Spleen (tissue), 7 donors: ENCODE results near the gene TMEM114.

Experiments used
- POLR2AphosphoS5 ChIP-seq, 3 donors: sonication (generic); formaldehyde crosslinking; IDR thresholded peaks; one replicate each; pipeline ENCODE4 v1.5.1; 2017; ENCODE audit warnings: antibody characterized with exemption in 3 of 3
- TF ChIP-seq, protein P1 (sequence below), 11 experiments: fragments of 200-600 bp in 7 of 11; fragments of 450-650 bp in 4 of 11; sonication (generic) in 4 of 11; IDR thresholded peaks in 8 of 11; conservative IDR thresholded peaks in 3 of 11; 1 replicate in 7 of 11; 2 replicates in 4 of 11; pipeline versions ENCODE4 v1.4.0 to v1.8.0; 2016 to 2021; ENCODE audit warnings: antibody characterized with exemption in 11 of 11, inconsistent platforms in 4 of 11, mild to moderate bottlenecking in 1 of 11
- donor health status: DM: no; HTN: no; CAD: no; lungs with moderate emphysema.
- donor health status: DM: no; HTN: no; CAD: no.
- donor health status: DM: no; HTN: no; CAD: no.

DNA sequence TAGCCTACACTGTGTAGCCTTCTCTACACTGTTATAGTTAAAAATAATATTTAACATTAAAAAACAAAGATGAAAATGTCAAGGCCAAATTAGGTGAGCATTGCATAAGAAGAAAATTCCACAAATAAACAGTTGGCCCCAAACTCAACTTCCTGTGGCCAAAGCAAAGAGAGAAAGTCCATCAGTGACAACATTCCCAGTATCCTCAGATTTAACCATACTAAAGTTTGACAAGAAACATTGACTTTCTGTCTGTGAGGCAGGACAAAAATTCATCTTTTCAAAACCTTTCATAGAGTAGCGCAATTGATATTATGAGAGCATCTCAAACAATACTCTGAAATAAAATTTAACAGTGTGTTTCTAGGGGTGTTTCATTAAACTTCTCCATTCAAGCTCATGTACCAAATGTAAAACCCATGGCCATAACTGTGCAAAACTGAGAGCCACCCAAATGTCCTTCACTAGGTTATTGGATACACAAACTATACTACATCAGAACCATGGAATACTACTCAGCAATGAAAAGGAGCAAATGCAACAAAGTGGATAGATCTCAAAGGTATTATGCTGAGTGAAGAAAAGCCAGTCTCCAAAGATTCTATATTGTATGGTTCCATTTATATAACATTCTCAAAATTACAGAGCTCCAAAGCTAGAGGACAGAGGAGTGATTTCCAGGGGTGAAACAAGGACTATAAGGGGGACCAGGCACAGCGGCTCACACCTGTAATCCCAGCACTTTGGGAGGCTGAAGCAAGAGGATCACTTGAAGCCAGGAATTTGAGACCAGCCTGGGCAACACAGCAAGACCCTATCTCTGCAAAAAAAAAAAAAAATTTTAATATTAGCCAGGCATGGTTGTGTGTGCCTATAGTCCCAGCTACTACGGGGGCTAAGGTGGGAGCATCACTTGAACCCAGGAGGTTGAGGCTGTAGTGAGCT, 38.7 kb downstream of the TMEM114 start:
- TF ChIP-seq, protein P1, sequence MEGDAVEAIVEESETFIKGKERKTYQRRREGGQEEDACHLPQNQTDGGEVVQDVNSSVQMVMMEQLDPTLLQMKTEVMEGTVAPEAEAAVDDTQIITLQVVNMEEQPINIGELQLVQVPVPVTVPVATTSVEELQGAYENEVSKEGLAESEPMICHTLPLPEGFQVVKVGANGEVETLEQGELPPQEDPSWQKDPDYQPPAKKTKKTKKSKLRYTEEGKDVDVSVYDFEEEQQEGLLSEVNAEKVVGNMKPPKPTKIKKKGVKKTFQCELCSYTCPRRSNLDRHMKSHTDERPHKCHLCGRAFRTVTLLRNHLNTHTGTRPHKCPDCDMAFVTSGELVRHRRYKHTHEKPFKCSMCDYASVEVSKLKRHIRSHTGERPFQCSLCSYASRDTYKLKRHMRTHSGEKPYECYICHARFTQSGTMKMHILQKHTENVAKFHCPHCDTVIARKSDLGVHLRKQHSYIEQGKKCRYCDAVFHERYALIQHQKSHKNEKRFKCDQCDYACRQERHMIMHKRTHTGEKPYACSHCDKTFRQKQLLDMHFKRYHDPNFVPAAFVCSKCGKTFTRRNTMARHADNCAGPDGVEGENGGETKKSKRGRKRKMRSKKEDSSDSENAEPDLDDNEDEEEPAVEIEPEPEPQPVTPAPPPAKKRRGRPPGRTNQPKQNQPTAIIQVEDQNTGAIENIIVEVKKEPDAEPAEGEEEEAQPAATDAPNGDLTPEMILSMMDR (IDR thresholded peaks at IDR 0.05 in 8 of 11, conservative IDR thresholded peaks at IDR 0.05 in 3 of 11), result no peak
- no peak for TF ChIP-seq POLR2AphosphoS5 (IDR thresholded peaks at IDR 0.05)
